Colonic mucosa (tissue), 4 donors: ENCODE measurements around the gene CDC34. TPM values are rescaled to one million over a fixed set of nuclear protein-coding genes. Genes with fewer than 3 reads are reported as not detected.
A peak's percentile ranks its signal among the peaks of the same experiment; 100 is the strongest.

Experiments used
- DNase-seq: peaks from one replicate; pipeline ENCODE4 v3.0.0-alpha.2; 2020
- H3K27ac ChIP-seq: fragments of 200-600 bp; one replicate; pipeline ENCODE4 v1.8.0; 2021
- H3K27me3 ChIP-seq: fragments of 200-600 bp; one replicate; pipeline ENCODE4 v1.8.0; 2021
- H3K36me3 ChIP-seq: fragments of 200-600 bp; one replicate; pipeline ENCODE4 v1.8.0; 2021
- H3K4me1 ChIP-seq: fragments of 200-600 bp; one replicate; pipeline ENCODE4 v1.8.0; 2021; ENCODE audit warnings: mild to moderate bottlenecking
- H3K4me3 ChIP-seq: fragments of 200-600 bp; one replicate; pipeline ENCODE4 v1.8.0; 2021
- H3K9ac ChIP-seq, 2 donors: one replicate each; pipeline ENCODE4 v1.7.0; 2013; ENCODE audit warnings: control low read depth in 2 of 2, low read depth in 2 of 2, low read length in 2 of 2
- H3K9me3 ChIP-seq: fragments of 200-600 bp; one replicate; pipeline ENCODE4 v1.8.0; 2021
- CTCF ChIP-seq: fragments of 200-600 bp; IDR thresholded peaks from one replicate; pipeline ENCODE4 v1.8.0; 2022; ENCODE audit warnings: antibody characterized with exemption, mild to moderate bottlenecking
- intact Hi-C: fragments of 100-400 bp; cut with DNase I; formaldehyde crosslinking; loops from one replicate; pipeline ENCODE4 v1.14.1; 2022
- total RNA-seq, 2 donors: library from RNA; stranded (reverse); fragmentation: NEBNext Ultra II Directional in 1 of 2; extraction: Animal tissue kit (Norgen Biotek cat#: 25700) in 1 of 2; gene quantifications; one replicate each; pipeline ENCODE4 v1.2.1, GENCODE V29; 2021
- donor health status: healthy.
- donor health status: DM: no; HTN: no; CAD: no.
- donor health status: DM: no; HTN: no; CAD: no.

CDC34 gene
- total RNA-seq, 2 donors from 2014 or later = 60.7 to 93.4 TPM

GRCh38 chr19:522726-523125, 8.8 kb upstream of the CDC34 start:
- Histone ChIP-seq H3K27ac (no peak overlapping the region), H3K4me1 (no peaks in the 10 kb centered on the region), H3K4me3 (no peak overlapping the region), H3K9me3 (no peaks in the 10 kb centered on the region), H3K9ac (no peak overlapping the region), H3K27me3 (no peaks in the 10 kb centered on the region), H3K36me3 (no peaks in the 10 kb centered on the region)
- intact Hi-C loops = no loop called here
- no peak for DNase-seq
- TF ChIP-seq CTCF = no peak

GRCh38 chr19:524062-524674, 7.4 kb upstream of the CDC34 start:
- DNase-seq = no peak
- TF ChIP-seq CTCF = no peak

GRCh38 chr19:525029-525428, 6.5 kb upstream of the CDC34 start:
- no peak for DNase-seq
- intact Hi-C loops = no loop called here

More at GRCh38 chr19:524062-524674, 7.4 kb upstream of the CDC34 start:
- H3K4me3 ChIP-seq = no peak overlapping the region
- no peaks in the 10 kb centered on the region for H3K9me3 ChIP-seq
- H3K27me3 ChIP-seq = no peaks in the 10 kb centered on the region
- H3K9ac ChIP-seq = no peak overlapping the region
- intact Hi-C loops = no loop called here
- H3K4me1 ChIP-seq = no peaks in the 10 kb centered on the region
- no peak overlapping the region for H3K27ac ChIP-seq
- no peaks in the 10 kb centered on the region for H3K36me3 ChIP-seq

GRCh38 chr19:525857-526419, 5.6 kb upstream of the CDC34 start:
- H3K27me3 ChIP-seq = no peaks in the 10 kb centered on the region
- no peaks in the 10 kb centered on the region for H3K9me3 ChIP-seq
- H3K4me3 ChIP-seq = no peak overlapping the region
- DNase-seq = no peak
- no peaks in the 10 kb centered on the region for H3K4me1 ChIP-seq
- no peak for TF ChIP-seq CTCF
- no peak overlapping the region for H3K9ac ChIP-seq
- intact Hi-C loops = no loop called here
- H3K27ac ChIP-seq = no peak overlapping the region
- no peaks in the 10 kb centered on the region for H3K36me3 ChIP-seq

More at GRCh38 chr19:525029-525428, 6.5 kb upstream of the CDC34 start:
- Histone ChIP-seq H3K36me3 (no peaks in the 10 kb centered on the region), H3K4me3 (no peak overlapping the region), H3K9ac (no peak overlapping the region), H3K4me1 (no peaks in the 10 kb centered on the region), H3K27ac (no peak overlapping the region), H3K27me3 (no peaks in the 10 kb centered on the region), H3K9me3 (no peaks in the 10 kb centered on the region)
- TF ChIP-seq CTCF = no peak

- DNase-seq = no peak
- TF ChIP-seq CTCF = no peak
- H3K4me3 ChIP-seq = peak overlapping the region; percentile 92
- no peaks in the 10 kb centered on the region for H3K9me3 ChIP-seq
- H3K36me3 ChIP-seq = no peaks in the 10 kb centered on the region
- intact Hi-C loops = no loop called here
- no peaks in the 10 kb centered on the region for H3K27me3 ChIP-seq
- peak overlapping the region; percentile 76 to 88 for H3K9ac ChIP-seq
- H3K4me1 ChIP-seq = peaks cover 13% of the 10 kb centered on the region
- peak overlapping the region; percentile 96 for H3K27ac ChIP-seq
These were observed 1.2 kb upstream of the CDC34 start for GRCh38 chr19:530134-531008.
